H9 (cell line): ENCODE data around the gene NFKBIZ. TPM values are rescaled to one million over a fixed set of nuclear protein-coding genes. Genes with fewer than 3 reads are reported as not detected.

Experiments
- DNase-seq: peaks from one replicate; pipeline ENCODE4 v3.0.0-alpha.2; 2017
- H2AFZ ChIP-seq: one replicate; pipeline ENCODE4 v1.6.1; 2013; ENCODE audit warnings: mild to moderate bottlenecking, low read length, control low read depth, moderate library complexity
- H2AK5ac ChIP-seq: 2 replicates; pipeline ENCODE4 v1.6.1; 2013; ENCODE audit warnings: low read length, control low read depth, mixed read lengths; ENCODE audit not compliant: insufficient read length
- H2BK120ac ChIP-seq: one replicate; pipeline ENCODE4 v1.6.1; 2013; ENCODE audit warnings: low read depth, mild to moderate bottlenecking, low read length, control low read depth, inconsistent platforms; ENCODE audit not compliant: poor library complexity, severe bottlenecking
- H2BK12ac ChIP-seq: 2 replicates; pipeline ENCODE4 v1.6.1; 2013; ENCODE audit warnings: low read length, control low read depth, mixed read lengths, low read depth; ENCODE audit not compliant: insufficient read length
- H2BK15ac ChIP-seq: 2 replicates; pipeline ENCODE4 v1.6.1; 2013; ENCODE audit warnings: low read depth, low read length, control low read depth
- H2BK20ac ChIP-seq: one replicate; pipeline ENCODE4 v1.6.1; 2013; ENCODE audit warnings: low read depth, mild to moderate bottlenecking, low read length, control low read depth, inconsistent platforms; ENCODE audit not compliant: poor library complexity, severe bottlenecking
- H2BK5ac ChIP-seq: 2 replicates; pipeline ENCODE4 v1.6.1; 2013; ENCODE audit warnings: low read length, control low read depth, mixed read lengths; ENCODE audit not compliant: insufficient read length
- H3K14ac ChIP-seq: 2 replicates; pipeline ENCODE4 v1.6.1; 2013; ENCODE audit warnings: low read length, control low read depth; ENCODE audit not compliant: insufficient read depth
- H3K18ac ChIP-seq: 2 replicates; pipeline ENCODE4 v1.6.1; 2013; ENCODE audit warnings: low read depth, mild to moderate bottlenecking, mixed read lengths, low read length, control low read depth; ENCODE audit not compliant: insufficient read length
- H3K23ac ChIP-seq: 2 replicates; pipeline ENCODE4 v1.6.1; 2013; ENCODE audit warnings: low read length, control low read depth, mixed read lengths, low read depth; ENCODE audit not compliant: insufficient read length
- H3K23me2 ChIP-seq: 2 replicates; pipeline ENCODE4 v1.6.1; 2013; ENCODE audit warnings: low read depth, mild to moderate bottlenecking, mixed read lengths, low read length, control low read depth; ENCODE audit not compliant: insufficient read length, poor library complexity, severe bottlenecking
- H3K27ac ChIP-seq: 2 replicates; pipeline ENCODE4 v1.5.1; 2013; ENCODE audit warnings: low read length, control low read depth, mixed read lengths, low read depth; ENCODE audit not compliant: insufficient read length
- H3K27me3 ChIP-seq: 2 replicates; pipeline ENCODE4 v1.6.1; 2013; ENCODE audit warnings: low read length, control low read depth, inconsistent platforms; ENCODE audit not compliant: insufficient read depth
- H3K4ac ChIP-seq: 2 replicates; pipeline ENCODE4 v1.6.1; 2013; ENCODE audit warnings: low read depth, mild to moderate bottlenecking, control low read depth, inconsistent platforms, low read length, moderate library complexity
- H3K4me1 ChIP-seq: 2 replicates; pipeline ENCODE4 v1.6.1; 2013; ENCODE audit warnings: low read length, control low read depth, inconsistent platforms; ENCODE audit not compliant: insufficient read depth
- H3K4me2 ChIP-seq: 2 replicates; pipeline ENCODE4 v1.6.1; 2013; ENCODE audit warnings: low read length, control low read depth, mixed read lengths; ENCODE audit not compliant: insufficient read length, insufficient read depth
- H3K56ac ChIP-seq: 2 replicates; pipeline ENCODE4 v1.6.1; 2013; ENCODE audit warnings: low read depth, mild to moderate bottlenecking, mixed read lengths, low read length, control low read depth; ENCODE audit not compliant: insufficient read length
- H3K79me1 ChIP-seq: 2 replicates; pipeline ENCODE4 v1.6.1; 2013; ENCODE audit warnings: low read depth, mild to moderate bottlenecking, moderate library complexity, low read length, control low read depth, inconsistent platforms; ENCODE audit not compliant: insufficient read depth, poor library complexity, severe bottlenecking
- H3K79me2 ChIP-seq: 2 replicates; pipeline ENCODE4 v1.6.1; 2013; ENCODE audit warnings: low read length, control low read depth, inconsistent platforms; ENCODE audit not compliant: insufficient read depth
- H3K9ac ChIP-seq: 2 replicates; pipeline ENCODE4 v1.6.1; 2013; ENCODE audit warnings: low read length, control low read depth, mixed read lengths; ENCODE audit not compliant: insufficient read length; ENCODE audit errors: extremely low read depth
- H3K9me3 ChIP-seq: one replicate; pipeline ENCODE4 v1.6.1; 2013; ENCODE audit warnings: low read depth, low read length, inconsistent platforms; ENCODE audit not compliant: control insufficient read depth
- H3T11ph ChIP-seq: one replicate; pipeline ENCODE4 v1.6.1; 2013; ENCODE audit warnings: mild to moderate bottlenecking, low read length, control low read depth, inconsistent platforms
- H4K20me1 ChIP-seq: one replicate; pipeline ENCODE4 v1.6.1; 2013; ENCODE audit not compliant: control insufficient read depth, insufficient read length, insufficient read depth
- H4K5ac ChIP-seq: 2 replicates; pipeline ENCODE4 v1.6.1; 2013; ENCODE audit warnings: low read depth, mild to moderate bottlenecking, mixed read lengths, low read length, control low read depth; ENCODE audit not compliant: insufficient read length
- H4K8ac ChIP-seq: replicated peaks from 2 replicates; pipeline ENCODE4 v1.6.1; 2013; ENCODE audit warnings: low read length, control low read depth, mixed read lengths, low read depth; ENCODE audit not compliant: insufficient read length
- H4K91ac ChIP-seq: 2 replicates; pipeline ENCODE4 v1.6.1; 2013; ENCODE audit warnings: low read depth, mild to moderate bottlenecking, moderate library complexity, mixed read lengths, low read length, control low read depth; ENCODE audit not compliant: insufficient read length
- H3K27ac Mint-ChIP-seq, 3 experiments: 2 replicates in 2 of 3; 3 replicates in 1 of 3; pipeline ENCODE4 v1.8.0; 2020 to 2021; ENCODE audit warnings: mixed read lengths in 3 of 3, mild to moderate bottlenecking in 1 of 3, moderate library complexity in 1 of 3
- H3K27me3 Mint-ChIP-seq: 2 replicates; pipeline ENCODE4 v1.8.0; 2021; ENCODE audit warnings: low read depth, mild to moderate bottlenecking, moderate library complexity, mixed read lengths
- H3K36me3 Mint-ChIP-seq, 3 experiments: 2 replicates in 2 of 3; 3 replicates in 1 of 3; pipeline ENCODE4 v1.8.0; 2020 to 2021; ENCODE audit warnings: low read depth in 3 of 3, mixed read lengths in 3 of 3; ENCODE audit not compliant: insufficient read depth in 1 of 3
- H3K4me1 Mint-ChIP-seq, 2 experiments: 2 replicates each; pipeline ENCODE4 v1.8.0; 2020; ENCODE audit warnings: mixed read lengths in 2 of 2
- H3K4me3 Mint-ChIP-seq, 2 experiments: 2 replicates in 1 of 2; 3 replicates in 1 of 2; pipeline ENCODE4 v1.8.0; 2020 to 2021; ENCODE audit warnings: mild to moderate bottlenecking in 2 of 2, mixed read lengths in 2 of 2, moderate library complexity in 1 of 2
- H3K9me3 Mint-ChIP-seq, 2 experiments: 2 replicates in 1 of 2; 3 replicates in 1 of 2; pipeline ENCODE4 v1.8.0; 2020; ENCODE audit warnings: mild to moderate bottlenecking in 2 of 2, mixed read lengths in 2 of 2, moderate library complexity in 1 of 2
- CTCF ChIP-seq: fragments of 200-600 bp; sonication (generic); conservative IDR thresholded peaks from 3 replicates; pipeline ENCODE4 v1.8.0; 2021; ENCODE audit warnings: antibody characterized with exemption, mild to moderate bottlenecking
- WGBS: extraction: QIAGEN DNeasy Blood & Tissue Kit; methylation state at CpG from one replicate; pipeline ENCODE4 v1.1.7; 2013; ENCODE audit warnings: missing lambda C conversion rate, low lambda C conversion rate, mixed read lengths; ENCODE audit not compliant: insufficient read length; ENCODE audit errors: extremely low coverage; 5-methylcytosine and 5-hydroxymethylcytosine counted together
- total RNA-seq: library from RNA; stranded (reverse); gene quantifications from 2 replicates; pipeline ENCODE4 v1.2.1, GENCODE V29; 2021

The NFKBIZ gene
- total RNA-seq, 1 experiment from 2014 or later, result 11.1 TPM

DNA sequence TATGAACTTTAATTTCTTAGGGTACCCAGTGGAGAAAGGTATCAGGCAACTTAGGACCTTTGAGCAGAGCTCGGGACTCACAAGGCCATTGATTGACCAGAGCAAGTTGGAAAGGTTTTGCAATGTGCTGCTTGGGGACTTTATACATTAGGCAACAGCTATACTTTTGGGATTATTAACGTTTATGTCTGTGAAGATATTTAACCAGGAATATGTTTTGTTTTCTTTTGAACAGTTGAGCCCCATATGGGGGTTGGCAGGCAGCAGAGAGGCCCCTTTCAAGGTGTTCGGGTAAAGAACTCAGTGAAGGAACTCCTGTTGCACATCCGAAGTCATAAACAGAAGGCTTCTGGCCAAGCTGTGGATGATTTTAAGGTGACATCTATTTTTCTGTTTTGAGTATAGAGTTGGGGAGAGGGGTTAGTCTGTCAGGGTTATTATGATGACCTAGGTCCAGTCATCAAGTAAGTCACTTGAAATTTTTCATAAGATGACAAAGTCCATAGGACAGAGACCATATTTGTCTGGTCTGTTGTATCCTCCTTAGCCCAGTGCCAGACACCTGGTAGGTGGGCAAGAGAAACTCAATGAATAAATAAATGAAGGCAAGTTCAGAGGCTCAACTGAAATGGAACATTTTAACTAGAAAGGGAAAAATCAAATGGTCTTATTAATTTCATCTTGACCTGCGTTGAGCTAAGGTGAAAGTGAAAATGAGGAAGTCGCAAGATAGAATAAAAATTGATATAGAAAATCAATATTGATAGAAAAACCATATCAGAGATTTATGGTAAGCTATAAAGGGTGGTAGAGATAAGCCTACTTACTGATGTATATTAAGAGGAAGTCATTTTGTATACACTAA, 2.8 kb downstream of the NFKBIZ start:
- DNase-seq, result no peak
- Mint-ChIP-seq H3K4me1 (peaks cover 29 to 31% of the 10 kb centered on the region in 2 experiments), H3K27me3 (no peaks in the 10 kb centered on the region; the same call in 1 of the 2 replicates), H3K27ac (no peak overlapping the region), H3K4me3 (peak overlapping the region in 1 of 2 experiments; percentile 80; a peak in 2 of 5 replicates), H3K9me3 (no peaks in the 10 kb centered on the region), H3K36me3 (peaks cover 45 to 62% (median 53%) of the 10 kb centered on the region in 3 experiments)
- Histone ChIP-seq H3K4ac (no peak overlapping the region), H2AFZ (no peak overlapping the region), H2BK5ac (no peak overlapping the region), H3K4me2 (peak overlapping the region; percentile 76), H3K23me2 (no peaks in the 10 kb centered on the region), H3K23ac (no peak overlapping the region), H3K56ac (no peak overlapping the region), H3K14ac (no peak overlapping the region), H3T11ph (no peak overlapping the region), H3K4me1 (no peaks in the 10 kb centered on the region), H2BK15ac (no peak overlapping the region), H2AK5ac (no peak overlapping the region), H3K79me1 (no peaks in the 10 kb centered on the region), H2BK12ac (no peak overlapping the region), H3K9me3 (no peaks in the 10 kb centered on the region), H3K79me2 (peaks cover 15% of the 10 kb centered on the region; the same call in 1 of the 2 replicates), H2BK120ac (no peak overlapping the region), H3K9ac (no peak overlapping the region), H4K91ac (no peak overlapping the region), H4K20me1 (no peaks in the 10 kb centered on the region), H4K5ac (no peak overlapping the region), H3K18ac (no peak overlapping the region), H3K27ac (no peak overlapping the region), H3K27me3 (no peaks in the 10 kb centered on the region), H2BK20ac (no peak overlapping the region), H4K8ac (no peak overlapping the region)
- no CpG with 5 or more reads among the region's 6 CpGs for WGBS
- TF ChIP-seq CTCF, result no peak
